NOMO-1 (cell line): ENCODE results near the gene SNTG2.

Source experiments
- DNase-seq, 2 experiments: peaks; one replicate each; lab custom pipeline; 2025; ENCODE audit not compliant: unreplicated experiment in 2 of 2; lab: John Stamatoyannopoulos, UW

Gene SNTG2

DNA sequence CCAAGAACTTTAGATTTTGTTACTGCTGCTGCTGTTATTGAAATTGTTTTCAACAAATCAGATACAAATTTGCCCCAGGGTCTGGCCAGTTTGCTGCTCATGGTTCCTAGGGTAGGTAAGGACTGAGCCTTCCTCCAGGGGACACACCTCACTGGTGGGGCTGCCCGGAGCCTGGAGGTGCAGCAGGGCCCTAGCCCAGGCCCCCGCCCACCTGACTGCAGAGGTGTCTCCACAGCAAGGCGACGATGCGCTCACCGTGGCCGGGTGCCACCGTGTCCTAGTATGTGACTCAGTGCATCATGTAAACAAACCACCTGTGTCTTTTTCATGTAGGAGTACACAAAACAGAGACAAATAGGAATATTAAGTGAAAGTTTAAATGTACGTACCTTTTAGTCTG, 309.1 kb downstream of the SNTG2 start:
- no peak for DNase-seq

DNA sequence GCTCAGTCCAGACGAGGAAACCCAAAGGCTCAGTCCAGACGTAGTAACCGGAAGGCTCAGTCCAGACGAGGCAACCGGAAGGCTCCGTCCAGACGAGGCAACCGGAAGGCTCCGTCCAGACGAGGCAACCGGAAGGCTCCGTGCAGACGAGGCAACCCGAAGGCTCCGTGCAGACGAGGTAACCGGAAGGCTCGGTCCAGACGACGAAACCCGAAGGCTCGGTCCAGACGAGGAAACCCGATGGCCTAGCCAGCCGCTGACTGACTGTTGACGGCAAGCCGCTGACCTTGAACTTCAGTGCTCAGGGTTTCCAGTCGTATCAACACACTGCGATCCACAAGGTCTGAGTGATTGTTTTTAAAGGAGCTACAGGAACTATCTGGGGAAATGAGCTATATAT, 312.0 kb downstream of the SNTG2 start:
- no peak for DNase-seq

DNA sequence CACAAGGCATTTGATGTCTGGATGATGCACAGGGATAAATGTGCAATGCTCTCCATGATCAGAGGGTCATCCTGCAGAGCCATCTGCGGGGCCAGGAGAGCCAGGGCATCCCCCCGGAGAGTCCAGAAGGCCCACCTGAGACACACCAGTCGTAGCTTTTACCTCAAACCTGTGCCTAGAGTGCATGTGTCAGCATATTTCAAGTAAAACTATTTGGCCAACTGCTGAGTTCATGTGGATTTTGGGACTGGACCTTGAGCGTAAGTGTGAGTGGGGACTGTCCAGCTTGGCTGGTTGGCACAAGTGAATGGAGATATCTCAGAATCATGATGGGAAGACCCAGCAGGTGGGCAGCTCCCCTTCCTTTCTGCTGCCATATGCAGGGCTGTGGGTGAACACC, 314.8 kb downstream of the SNTG2 start:
- DNase-seq = no peak

DNA sequence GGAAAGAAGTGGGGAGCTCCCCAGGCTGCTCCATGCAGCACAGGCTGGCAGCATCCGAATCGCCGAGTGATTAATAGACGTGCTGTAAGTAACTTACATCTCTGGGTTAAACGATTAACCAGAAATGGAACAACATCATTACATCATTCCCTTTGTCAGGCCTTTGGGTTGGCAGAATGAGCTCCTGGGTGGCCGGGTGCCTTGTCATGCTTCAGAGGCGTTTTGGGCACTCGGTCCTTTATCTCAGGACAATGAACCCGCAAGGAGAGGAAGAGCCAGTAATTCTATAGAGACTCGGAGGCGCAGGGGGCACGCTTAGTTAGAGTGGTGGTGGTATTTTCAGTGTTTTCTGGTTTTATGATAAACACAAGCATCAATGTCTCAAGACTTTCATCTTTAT, 315.7 kb downstream of the SNTG2 start:
- no peak for DNase-seq

DNA sequence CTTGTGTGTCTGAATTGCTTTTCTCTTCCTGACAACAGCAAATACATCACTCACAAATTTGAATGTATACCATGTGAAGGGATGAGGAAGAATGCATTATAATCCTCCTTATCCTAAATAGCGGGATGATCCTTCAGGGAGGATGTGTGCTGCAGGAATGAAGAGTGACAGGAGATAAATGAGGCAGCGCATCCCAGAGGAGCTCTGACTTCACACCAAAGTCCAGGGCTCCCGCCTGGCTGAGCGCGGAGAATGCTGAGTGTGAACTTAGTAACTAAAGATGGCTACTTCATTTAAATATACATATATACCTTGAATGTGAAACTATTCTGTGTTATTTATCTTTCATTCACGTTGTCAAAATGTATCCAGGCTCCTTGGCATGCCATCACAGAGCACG, 317.4 kb downstream of the SNTG2 start:
- no peak for DNase-seq

DNA sequence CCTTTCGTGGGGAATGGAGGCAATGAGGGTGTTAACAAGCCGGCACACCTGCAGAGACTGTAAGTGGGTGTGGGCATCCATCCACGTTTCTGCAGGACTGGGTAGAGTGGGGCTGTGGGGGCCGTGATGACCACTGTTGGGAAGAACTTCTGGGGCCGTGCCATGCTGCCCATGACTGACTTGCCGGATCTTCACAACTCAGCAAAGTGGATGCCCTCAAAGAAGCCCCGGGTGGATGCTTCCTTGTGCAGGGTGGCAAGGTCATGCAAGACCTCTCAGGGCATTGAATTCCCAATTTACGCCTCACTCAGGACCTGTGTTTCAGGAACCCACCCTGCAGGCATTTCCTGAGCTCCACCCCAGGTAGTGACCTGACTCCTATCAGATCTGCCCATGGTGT, 319.2 kb downstream of the SNTG2 start:
- no peak for DNase-seq

DNA sequence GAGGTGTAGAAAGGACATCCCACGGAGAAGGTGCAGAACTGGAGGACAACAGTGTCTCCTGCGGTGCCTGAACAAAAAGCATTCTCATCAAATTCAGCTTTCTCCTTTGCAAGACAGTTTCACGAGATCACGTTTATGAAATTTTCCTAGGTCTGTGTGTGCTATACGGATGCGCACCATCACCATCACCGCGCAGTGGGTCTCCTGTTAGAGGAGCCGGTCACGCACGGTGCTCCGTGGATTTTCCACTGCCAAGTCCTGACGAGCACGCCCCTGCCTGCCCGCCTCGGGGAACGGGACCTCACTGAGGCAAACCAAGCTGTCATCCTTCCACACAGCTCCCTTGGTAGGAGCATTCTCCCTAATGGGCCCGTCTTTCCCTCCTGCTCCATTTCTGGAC, 322.2 kb downstream of the SNTG2 start:
- no peak for DNase-seq

DNA sequence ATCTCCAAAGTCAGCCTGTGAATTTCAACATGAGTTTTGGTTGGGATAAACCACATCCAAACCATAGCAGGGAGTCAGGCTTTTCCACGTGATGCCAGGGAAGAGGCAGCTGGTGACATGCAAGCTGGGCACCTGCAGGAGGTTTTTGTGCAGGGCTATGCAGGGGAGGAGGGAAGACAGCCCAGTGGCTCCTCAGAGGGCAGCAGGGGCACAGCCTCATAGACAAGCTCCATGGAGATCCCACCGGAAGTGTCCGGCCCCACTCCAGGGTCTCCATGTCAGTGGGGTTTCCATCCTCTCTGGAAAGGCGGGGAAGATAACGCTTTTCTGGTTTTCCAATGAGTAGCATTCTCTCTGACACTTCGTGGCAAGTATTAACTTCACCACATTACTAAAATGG, 327.0 kb downstream of the SNTG2 start:
- no peak for DNase-seq

DNA sequence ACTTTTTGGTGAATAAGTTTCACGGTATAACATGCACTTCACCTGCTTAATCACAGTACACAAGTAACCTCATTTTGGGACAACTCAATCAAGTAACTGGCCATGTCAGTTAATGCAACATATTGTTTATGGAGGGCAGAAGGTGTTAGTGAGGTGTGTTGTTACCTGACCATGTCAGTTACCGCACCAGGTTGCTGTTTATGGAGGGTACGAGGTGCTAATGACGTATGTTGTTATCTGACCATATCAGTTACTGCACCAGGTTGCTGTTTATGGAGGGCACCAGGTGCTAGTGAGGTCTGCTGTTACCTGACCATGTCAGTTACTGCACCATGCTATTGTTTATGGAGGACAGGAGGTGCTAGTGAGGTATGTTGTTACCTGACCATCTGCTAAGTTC, 327.5 kb downstream of the SNTG2 start:
- DNase-seq = no peak

DNA sequence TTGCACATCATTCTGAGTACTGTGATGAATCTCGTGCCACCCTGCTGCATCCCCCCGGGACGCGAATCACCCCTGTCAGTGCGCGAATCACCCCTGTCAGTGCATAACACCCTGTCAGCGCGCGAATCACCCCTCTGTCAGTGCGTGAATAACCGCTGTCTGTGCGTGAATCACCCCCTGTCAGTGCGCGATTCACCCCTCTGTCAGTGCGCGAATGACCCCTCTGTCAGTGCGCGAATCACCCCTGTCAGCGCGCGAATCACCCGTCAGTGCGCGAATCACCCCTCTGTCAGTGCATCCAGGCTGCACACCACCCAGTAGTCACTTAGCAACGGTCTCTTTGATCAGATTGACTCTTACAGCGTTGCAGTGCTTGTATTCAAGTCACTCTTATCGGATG, 328.2 kb downstream of the SNTG2 start:
- DNase-seq = no peak

DNA sequence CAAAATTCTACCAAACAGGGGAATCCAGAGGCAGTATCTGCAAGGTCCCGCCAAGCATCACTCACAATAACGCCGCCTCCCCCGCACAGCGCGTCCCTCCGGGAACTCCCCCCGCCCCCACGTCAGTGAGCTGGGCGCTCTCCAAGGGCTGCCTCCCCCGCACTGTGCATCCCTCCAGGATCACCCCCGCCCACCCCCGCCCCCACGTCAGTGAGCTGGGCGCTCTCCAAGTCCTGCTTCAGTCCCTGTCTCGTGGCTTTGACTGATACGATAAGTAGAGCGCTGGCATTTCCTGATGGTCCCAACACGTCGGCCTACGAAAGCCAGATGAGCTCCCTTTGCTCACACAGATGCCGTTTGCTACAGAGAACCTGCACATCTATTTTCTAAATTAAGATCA, 331.9 kb downstream of the SNTG2 start:
- DNase-seq = no peak

DNA sequence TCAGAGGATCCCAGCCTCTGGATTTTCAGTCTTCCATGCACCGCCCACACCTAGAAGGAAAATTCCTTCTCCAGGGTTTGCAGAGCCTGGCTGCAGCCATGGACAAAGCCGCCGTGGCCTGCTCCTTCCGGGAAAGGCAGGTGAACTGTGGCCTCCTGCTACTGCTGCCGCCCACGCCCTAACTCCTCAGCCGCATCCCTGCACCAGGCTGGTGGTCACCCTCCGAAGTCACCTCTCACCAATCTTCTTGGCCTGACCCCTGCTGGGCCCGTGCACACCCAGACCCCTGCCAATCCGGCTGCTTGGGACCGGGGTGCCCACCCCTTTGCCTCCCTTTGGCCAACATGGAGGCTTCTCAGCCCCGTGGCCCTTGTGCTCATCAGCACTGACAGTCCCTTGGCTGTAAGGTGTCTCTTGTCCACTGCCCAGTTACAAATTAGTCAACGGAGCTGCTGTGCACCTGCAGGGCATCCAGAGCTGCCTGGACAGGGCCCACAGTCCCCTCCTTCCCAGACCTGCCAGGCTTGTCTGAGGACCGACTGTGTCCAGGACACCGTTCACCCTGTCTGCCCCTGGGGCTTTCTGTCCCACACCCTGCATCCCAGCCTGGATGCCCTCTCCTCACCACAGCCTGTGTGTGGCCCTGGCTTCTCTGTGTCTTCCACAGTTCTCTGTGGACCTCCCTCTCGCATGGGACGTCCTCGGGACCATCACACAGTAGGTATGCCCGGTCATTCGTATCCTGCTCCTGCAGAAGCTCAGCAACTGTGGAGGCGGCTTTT, 332.6 kb downstream of the SNTG2 start:
- no peak for DNase-seq

DNA sequence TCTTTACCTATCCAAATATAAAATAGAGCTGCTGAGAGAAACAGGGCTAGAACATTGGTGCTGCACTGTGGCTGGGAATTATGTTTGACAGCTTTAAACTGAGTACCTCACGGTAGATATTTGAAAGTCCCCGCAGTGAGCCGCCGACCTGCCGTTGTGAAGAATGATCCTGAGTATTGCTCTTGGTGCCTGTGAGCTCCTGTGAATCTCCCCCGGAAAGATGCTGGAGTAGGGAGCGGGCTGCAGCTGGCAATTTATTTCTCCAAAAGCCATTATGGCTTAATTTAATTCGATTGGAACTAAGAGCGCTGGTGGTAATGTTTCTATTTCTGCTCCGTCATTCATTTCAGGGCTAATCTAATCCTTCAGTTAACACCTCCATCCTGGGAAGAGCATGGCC, 333.2 kb downstream of the SNTG2 start:
- DNase-seq = no peak

DNA sequence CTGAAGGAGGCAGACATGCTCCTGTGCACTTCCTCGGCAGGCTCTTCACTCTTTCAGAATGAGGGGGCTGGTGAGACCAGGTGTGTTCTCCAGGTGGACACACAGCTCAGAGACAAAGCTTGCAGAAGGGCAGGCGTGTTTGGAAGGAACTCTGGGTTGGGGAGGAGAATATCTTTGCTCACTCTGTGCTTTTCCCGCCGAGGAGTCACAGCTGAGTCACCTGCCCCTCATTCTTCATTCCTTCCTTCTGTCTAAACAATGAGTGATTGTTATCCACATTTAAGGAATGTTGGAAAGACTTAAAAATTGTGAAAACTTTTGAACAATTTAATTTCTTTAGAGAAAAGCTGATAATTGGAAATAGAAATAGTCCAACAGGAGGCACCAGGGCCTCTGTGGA, 336.3 kb downstream of the SNTG2 start:
- no peak for DNase-seq

DNA sequence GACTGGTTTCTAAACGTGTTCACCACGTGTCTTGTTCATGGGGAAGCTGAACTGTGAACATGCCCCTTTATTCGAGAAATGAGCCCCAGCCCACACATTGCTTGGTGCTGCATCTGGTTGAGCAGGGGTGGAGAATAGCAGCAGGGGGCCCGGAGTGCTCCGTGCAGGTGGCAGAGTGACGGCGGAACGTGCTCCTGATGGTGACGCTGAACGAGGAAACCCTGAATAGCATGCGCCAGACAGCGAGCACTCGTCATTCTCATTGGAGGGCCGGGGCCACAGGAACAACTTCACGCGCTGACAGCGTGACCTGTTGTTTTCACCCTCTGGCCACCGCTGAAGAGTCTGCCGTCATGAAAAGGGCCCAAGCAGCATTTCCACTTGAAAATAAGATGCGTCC, 336.8 kb downstream of the SNTG2 start:
- DNase-seq = no peak

DNA sequence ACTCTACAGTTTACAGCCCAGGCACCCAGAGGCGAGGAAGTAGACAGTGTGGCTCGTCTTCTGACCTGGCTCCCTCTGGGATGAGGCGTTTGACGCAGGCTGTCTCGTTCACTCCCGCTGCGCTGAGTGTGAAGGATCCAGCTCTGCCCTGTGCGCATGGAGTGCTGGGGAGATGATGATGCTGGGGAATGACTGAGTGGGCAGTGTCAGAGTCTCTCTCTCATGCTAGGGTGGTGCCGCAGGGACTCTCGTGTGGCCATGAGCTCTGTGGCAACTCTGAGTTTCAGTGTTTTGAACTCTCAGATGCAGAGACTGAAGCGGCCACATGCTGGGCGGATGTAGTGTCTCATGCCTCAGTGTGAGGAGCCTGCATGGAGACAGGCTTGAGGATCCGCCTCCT, 344.3 kb downstream of the SNTG2 start:
- no peak for DNase-seq

DNA sequence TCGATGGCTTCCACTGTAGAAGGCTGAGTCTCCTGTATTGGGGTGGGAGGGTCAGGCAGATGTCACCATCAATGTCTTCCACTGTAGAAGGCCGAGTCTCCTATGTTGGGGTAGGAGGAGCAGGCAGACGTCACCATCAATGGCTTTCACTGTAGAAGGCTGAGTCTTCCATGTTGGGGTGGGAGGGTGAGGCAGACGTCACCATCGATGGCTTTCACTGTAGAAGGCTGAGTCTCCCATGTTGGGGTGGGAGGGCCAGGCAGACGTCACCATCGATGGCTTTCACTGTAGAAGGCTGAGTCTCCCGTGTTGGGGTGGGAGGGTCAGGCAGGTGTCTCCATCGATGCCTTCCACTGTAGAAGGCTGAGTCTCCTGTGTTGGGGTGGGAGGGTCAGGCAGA, 345.1 kb downstream of the SNTG2 start:
- no peak for DNase-seq

DNA sequence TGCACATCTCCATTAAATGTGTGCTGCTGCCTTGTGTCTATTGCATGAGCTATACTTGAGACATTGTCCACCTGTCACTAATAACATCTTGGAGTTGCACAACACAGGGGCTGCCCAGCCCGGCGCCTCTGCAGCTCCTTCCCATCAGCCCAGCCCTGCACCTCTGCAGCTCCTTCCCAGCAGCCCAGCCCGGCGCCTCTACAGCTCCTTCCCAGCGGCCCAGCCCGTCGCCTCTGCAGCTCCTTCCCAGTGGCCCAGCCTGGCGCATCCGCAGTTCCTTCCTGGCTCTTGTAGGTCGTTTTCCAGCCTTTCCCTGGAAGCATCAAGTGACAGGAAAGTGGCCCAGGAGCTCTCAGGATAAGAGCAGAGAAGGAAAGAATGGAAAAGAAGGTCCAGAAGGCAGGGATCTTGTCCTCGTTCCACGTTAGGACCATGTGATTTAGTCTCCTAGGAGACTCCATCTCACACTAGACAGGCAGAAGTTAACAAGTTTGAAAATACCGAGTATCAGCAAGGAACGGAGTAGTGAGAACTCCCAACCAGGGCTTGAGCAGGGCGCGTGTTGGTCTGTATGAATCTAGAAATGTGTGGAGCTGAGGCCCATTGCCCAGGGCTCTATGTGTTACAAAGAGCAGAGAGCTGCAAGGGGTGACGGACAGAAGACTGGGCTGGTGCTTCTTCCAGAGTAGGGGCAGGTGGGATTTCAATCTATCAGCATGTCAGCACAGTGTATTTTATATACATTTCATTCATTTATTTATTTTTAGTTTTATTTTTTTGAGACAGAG, 346.9 kb downstream of the SNTG2 start:
- DNase-seq = no peak

DNA sequence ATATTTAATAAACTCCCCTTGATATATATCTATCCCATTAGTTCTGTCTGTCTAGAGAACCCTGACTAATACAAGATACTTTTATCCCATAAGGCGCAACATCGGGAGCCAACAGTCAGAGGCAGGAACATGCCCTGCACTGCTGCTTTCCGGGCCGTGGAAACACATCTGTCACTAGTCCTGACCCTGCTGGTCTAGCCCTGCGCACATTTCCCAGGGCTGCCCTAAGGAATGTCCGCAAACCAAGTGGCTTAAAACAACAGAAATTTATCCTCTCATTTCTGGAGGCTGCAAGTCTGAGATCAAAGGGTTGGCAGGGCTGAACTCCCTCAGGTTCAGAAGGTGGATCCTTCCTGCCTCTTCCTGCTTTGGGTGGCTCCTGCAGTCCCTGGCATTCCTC, 348.4 kb downstream of the SNTG2 start:
- no peak for DNase-seq

DNA sequence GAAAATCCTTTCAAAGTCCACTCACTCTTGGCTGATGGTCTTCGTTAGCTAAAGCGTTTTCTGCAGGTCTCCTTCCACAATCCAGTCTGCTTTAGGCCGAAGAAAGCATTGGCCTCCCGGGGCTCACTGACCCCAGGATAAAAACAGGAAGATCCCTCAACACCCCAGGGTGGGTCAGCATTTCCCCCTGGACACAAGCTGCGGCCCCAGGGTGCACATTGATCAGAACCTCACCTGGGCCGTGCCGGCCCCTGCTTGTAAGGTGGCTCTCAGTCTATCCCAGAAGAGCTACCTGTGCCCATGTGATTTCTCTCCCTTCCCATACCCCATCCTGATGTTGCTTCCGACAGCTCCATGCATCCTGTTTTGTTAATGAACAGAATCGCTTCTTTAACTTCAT, 349.6 kb downstream of the SNTG2 start:
- no peak for DNase-seq

DNA sequence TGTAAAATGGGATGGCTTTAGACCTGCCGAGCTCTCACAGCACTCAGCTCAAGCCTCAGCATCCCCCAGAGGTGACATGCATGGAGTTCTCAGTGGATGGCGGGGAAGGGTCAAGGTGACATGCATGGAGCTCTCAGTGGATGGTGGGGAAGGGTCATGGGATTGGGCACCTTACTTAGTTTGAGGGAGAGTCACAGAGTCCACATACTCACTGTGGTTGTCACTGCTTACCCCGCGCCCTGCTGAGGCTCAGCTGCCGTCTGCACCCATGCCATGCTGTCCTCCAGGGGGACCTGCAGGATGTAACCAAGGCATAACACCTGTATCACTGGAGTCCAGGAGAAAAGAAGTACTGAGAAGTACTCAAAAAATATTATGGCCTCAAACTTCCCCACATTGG, 350.4 kb downstream of the SNTG2 start:
- DNase-seq = no peak

DNA sequence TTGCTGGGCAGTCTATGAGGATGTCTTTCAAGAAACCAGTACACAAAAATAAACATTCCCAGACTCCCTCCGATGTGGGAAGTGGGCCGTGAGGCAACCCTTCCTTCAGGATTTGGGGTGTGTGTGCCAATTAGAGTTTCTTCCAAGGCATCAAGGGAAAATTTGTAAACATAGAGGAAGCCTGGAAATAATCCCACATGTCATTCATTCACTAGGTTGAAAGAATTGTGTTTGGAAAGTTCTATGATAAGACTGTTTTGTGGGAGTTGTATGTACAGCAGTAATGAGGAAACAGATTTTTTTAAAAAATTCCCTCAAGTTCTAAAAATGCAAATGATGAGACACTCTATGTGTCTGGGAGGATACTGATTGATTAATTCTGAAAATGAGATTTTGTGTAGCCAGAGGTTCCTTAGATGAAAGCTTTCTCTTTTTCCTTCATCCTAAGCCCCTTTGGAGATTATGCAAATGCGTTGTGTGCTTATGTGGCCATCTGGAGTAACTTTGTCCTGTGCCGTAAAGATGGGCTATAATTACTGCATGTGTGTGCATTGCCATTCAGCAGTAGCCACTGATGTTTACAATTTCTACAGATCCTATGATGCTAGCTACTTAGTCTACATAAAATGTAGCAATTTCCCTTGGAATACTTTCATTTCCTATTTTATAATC, 354.8 kb downstream of the SNTG2 start:
- DNase-seq = no peak
